Activated effector memory CD4-positive, alpha-beta T cell treated with anti-CD3 and anti-CD28 coated beads, Interleukin-2, amount 50 U/mL, for 16 hours (primary cell): ENCODE measurements around the gene LRRC28.
"Not testable (repeated sequence)": the region's sequence is repeated elsewhere in the genome, so short reads cannot be mapped to it uniquely, and the experiment has no call there.

Experiments used
- DNase-seq: peaks from one replicate; pipeline ENCODE4 v3.0.0-alpha.2; 2020

LRRC28 gene

GRCh38 chr15:99345242-99345641 lies 94.0 kb downstream of the LRRC28 start:
- no peak for DNase-seq

GRCh38 chr15:99345832-99346462 lies 94.7 kb downstream of the LRRC28 start:
- DNase-seq = no peak

GRCh38 chr15:99347574-99347973 lies 96.3 kb downstream of the LRRC28 start:
- no peak for DNase-seq

- no peak for DNase-seq
These were observed 97.1 kb downstream of the LRRC28 start for GRCh38 chr15:99348412-99348811.

GRCh38 chr15:99350408-99350807 lies 99.1 kb downstream of the LRRC28 start:
- no peak for DNase-seq

GRCh38 chr15:99359769-99360168 lies 108.5 kb downstream of the LRRC28 start:
- DNase-seq = no peak

- DNase-seq = no peak
These were observed 110.4 kb downstream of the LRRC28 start for GRCh38 chr15:99361545-99362185.

- no peak for DNase-seq
These were observed 114.0 kb downstream of the LRRC28 start for GRCh38 chr15:99365242-99365641.

- no peak for DNase-seq
These were observed 114.7 kb downstream of the LRRC28 start for GRCh38 chr15:99366013-99366412.

GRCh38 chr15:99368743-99369142 lies 117.5 kb downstream of the LRRC28 start:
- no peak for DNase-seq

GRCh38 chr15:99369196-99369595 lies 117.9 kb downstream of the LRRC28 start:
- no peak for DNase-seq

GRCh38 chr15:99371180-99372103 lies 120.2 kb downstream of the LRRC28 start:
- DNase-seq = no peak

GRCh38 chr15:99385005-99385669 lies 133.9 kb downstream of the LRRC28 start:
- no peak for DNase-seq

GRCh38 chr15:99385865-99386264 lies 134.6 kb downstream of the LRRC28 start:
- no peak for DNase-seq

GRCh38 chr15:99386391-99386790 lies 135.1 kb downstream of the LRRC28 start:
- no peak for DNase-seq

GRCh38 chr15:99387421-99388168 lies 136.3 kb downstream of the LRRC28 start:
- DNase-seq = no peak

GRCh38 chr15:99390667-99391066 lies 139.4 kb downstream of the LRRC28 start:
- no peak for DNase-seq

- DNase-seq = no peak
These were observed 142.4 kb downstream of the LRRC28 start for GRCh38 chr15:99393641-99394040.

GRCh38 chr15:99396375-99396774 lies 145.1 kb downstream of the LRRC28 start:
- no peak for DNase-seq

GRCh38 chr15:99399061-99399460 lies 147.8 kb downstream of the LRRC28 start:
- DNase-seq = no peak

GRCh38 chr15:99399618-99400017 lies 148.3 kb downstream of the LRRC28 start:
- DNase-seq = no peak

- not testable (repeated sequence) for DNase-seq
These were observed 149.9 kb downstream of the LRRC28 start for GRCh38 chr15:99401216-99401615.
